Measurements from ENCODE around the gene IL1RAPL1.

DNA sequence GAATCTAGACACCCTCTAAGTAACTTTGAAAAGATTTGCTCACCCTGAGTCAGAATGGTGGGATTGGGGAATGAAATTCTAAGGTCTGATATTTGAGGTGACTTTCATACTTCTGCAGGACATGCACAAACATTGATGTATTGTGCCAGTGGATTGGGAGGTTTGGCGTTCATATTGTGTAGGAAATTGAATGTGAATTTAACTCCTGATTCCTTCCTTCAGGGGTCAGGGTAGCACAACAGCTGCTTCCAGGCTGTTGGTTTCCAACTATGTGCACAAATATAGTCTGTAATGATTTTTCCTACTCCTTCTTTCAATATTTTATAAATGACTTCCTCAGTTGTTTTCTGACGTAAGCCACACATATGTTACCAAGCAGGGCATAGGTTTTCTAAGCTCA lies 3.1 kb downstream of the IL1RAPL1 start:
- TF ChIP-seq, protein P1, sequence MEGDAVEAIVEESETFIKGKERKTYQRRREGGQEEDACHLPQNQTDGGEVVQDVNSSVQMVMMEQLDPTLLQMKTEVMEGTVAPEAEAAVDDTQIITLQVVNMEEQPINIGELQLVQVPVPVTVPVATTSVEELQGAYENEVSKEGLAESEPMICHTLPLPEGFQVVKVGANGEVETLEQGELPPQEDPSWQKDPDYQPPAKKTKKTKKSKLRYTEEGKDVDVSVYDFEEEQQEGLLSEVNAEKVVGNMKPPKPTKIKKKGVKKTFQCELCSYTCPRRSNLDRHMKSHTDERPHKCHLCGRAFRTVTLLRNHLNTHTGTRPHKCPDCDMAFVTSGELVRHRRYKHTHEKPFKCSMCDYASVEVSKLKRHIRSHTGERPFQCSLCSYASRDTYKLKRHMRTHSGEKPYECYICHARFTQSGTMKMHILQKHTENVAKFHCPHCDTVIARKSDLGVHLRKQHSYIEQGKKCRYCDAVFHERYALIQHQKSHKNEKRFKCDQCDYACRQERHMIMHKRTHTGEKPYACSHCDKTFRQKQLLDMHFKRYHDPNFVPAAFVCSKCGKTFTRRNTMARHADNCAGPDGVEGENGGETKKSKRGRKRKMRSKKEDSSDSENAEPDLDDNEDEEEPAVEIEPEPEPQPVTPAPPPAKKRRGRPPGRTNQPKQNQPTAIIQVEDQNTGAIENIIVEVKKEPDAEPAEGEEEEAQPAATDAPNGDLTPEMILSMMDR (IDR thresholded peaks at IDR 0.05) = no peak
- TF ChIP-seq POLR2A (IDR thresholded peaks at IDR 0.05) = no peak

Measured in thyroid gland (tissue), 4 donors.